GM19023 (cell line): ENCODE results near the gene SLC46A2.

ENCODE experiments used
- ATAC-seq: cut with Tn5 transposase; IDR thresholded peaks from one replicate; pipeline ENCODE4 v1.9.1; 2021; ENCODE audit warnings: mild to moderate bottlenecking, moderate library complexity; ENCODE audit not compliant: unreplicated experiment

The SLC46A2 gene

GRCh38 chr9:112833081-112833480 is 57.6 kb downstream of the SLC46A2 start:
- no peak for ATAC-seq

GRCh38 chr9:112831969-112832368 is 58.7 kb downstream of the SLC46A2 start:
- no peak for ATAC-seq

GRCh38 chr9:112831281-112831851 is 59.3 kb downstream of the SLC46A2 start:
- no peak for ATAC-seq
